GM23338 (cell line): Measurements from ENCODE around the gene CCT5. TPM values are rescaled to one million over a fixed set of nuclear protein-coding genes. Genes with fewer than 3 reads are reported as not detected.

ENCODE experiments used
- ATAC-seq: fragments of 200-7000 bp; cut with Tn5 transposase; 3 replicates; pipeline ENCODE4 v1.9.1; 2020
- DNase-seq: peaks from one replicate; pipeline ENCODE4 v3.0.0-alpha.2; 2015; ENCODE audit warnings: low spot score
- H2AFZ ChIP-seq: fragments of 200-600 bp; sonication (generic); 2 replicates; pipeline ENCODE4 v1.8.0; 2016; ENCODE audit warnings: antibody characterized with exemption, mild to moderate bottlenecking, moderate library complexity
- H3F3A ChIP-seq: fragments of 200-600 bp; sonication (generic); replicated peaks from 2 replicates; pipeline ENCODE4 v1.8.0; 2017; ENCODE audit warnings: antibody characterized with exemption, mixed run types, low read depth
- H3K27ac ChIP-seq: fragments of 200-600 bp; sonication (generic); 2 replicates; pipeline ENCODE4 v1.6.1; 2016; ENCODE audit warnings: low read depth
- H3K27me3 ChIP-seq: fragments of 200-600 bp; sonication (generic); 2 replicates; pipeline ENCODE4 v1.8.0; 2016; ENCODE audit warnings: mild to moderate bottlenecking, mixed run types, moderate library complexity; ENCODE audit not compliant: insufficient read depth
- H3K36me3 ChIP-seq: fragments of 200-600 bp; sonication (generic); 2 replicates; pipeline ENCODE4 v1.8.0; 2016; ENCODE audit warnings: mild to moderate bottlenecking; ENCODE audit not compliant: insufficient read depth
- H3K4me1 ChIP-seq: fragments of 200-600 bp; sonication (generic); 2 replicates; pipeline ENCODE4 v1.8.0; 2016; ENCODE audit warnings: mild to moderate bottlenecking, moderate library complexity; ENCODE audit not compliant: insufficient read depth
- H3K4me2 ChIP-seq: fragments of 200-600 bp; sonication (generic); 2 replicates; pipeline ENCODE4 v1.7.1; 2017; ENCODE audit warnings: mixed run types
- H3K4me3 ChIP-seq: fragments of 200-600 bp; sonication (generic); 2 replicates; pipeline ENCODE4 v1.6.1; 2016; ENCODE audit warnings: mixed run types
- H3K79me2 ChIP-seq: fragments of 200-600 bp; sonication (generic); replicated peaks from 2 replicates; pipeline ENCODE4 v1.8.0; 2017; ENCODE audit warnings: mild to moderate bottlenecking; ENCODE audit not compliant: insufficient read depth
- H3K9me2 ChIP-seq: fragments of 200-600 bp; sonication (generic); 2 replicates; pipeline ENCODE4 v1.8.0; 2017; ENCODE audit not compliant: insufficient read depth
- H4K20me1 ChIP-seq: fragments of 200-600 bp; sonication (generic); replicated peaks from 2 replicates; pipeline ENCODE4 v1.8.0; 2017; ENCODE audit warnings: mild to moderate bottlenecking; ENCODE audit not compliant: insufficient read depth
- H3K27ac Mint-ChIP-seq: 2 replicates; pipeline ENCODE4 v1.8.0; 2020; ENCODE audit warnings: inconsistent platforms, mild to moderate bottlenecking, moderate library complexity, mixed read lengths
- H3K27me3 Mint-ChIP-seq: 3 replicates; pipeline ENCODE4 v1.8.0; 2022; ENCODE audit warnings: low read depth, mild to moderate bottlenecking, moderate library complexity, mixed read lengths, inconsistent platforms; ENCODE audit not compliant: insufficient read depth, poor library complexity
- H3K36me3 Mint-ChIP-seq: 3 replicates; pipeline ENCODE4 v1.8.0; 2021; ENCODE audit warnings: low read depth, mild to moderate bottlenecking, inconsistent platforms, moderate library complexity, mixed read lengths
- H3K4me1 Mint-ChIP-seq: 3 replicates; pipeline ENCODE4 v1.8.0; 2020; ENCODE audit warnings: mild to moderate bottlenecking, inconsistent platforms, mixed read lengths
- H3K4me3 Mint-ChIP-seq: 3 replicates; pipeline ENCODE4 v1.8.0; 2021; ENCODE audit warnings: moderate library complexity, mild to moderate bottlenecking, inconsistent platforms, mixed read lengths
- H3K9me3 Mint-ChIP-seq: 3 replicates; pipeline ENCODE4 v1.8.0; 2020; ENCODE audit warnings: moderate library complexity, mild to moderate bottlenecking, inconsistent platforms, mixed read lengths
- CREB1 ChIP-seq: fragments of 250-450 bp; sonication (Bioruptor Pico); IDR thresholded peaks from 2 replicates; pipeline ENCODE4 v1.5.0; 2020; ENCODE audit warnings: low read depth, mild to moderate bottlenecking, moderate library complexity
- CTCF ChIP-seq, 2 experiments: fragments of 200-600 bp in 1 of 2; sonication (generic) in 1 of 2; conservative IDR thresholded peaks; 2 replicates each; pipeline versions ENCODE4 v1.5.1 to v1.6.1; 2016 to 2017; ENCODE audit warnings: antibody characterized with exemption in 2 of 2, low read depth in 2 of 2, mild to moderate bottlenecking in 2 of 2, moderate library complexity in 1 of 2
- EZH2 ChIP-seq: fragments of 200-600 bp; sonication (generic); IDR thresholded peaks from one replicate; pipeline ENCODE4 v1.8.0; 2017; ENCODE audit warnings: antibody characterized with exemption, mild to moderate bottlenecking, low read depth; ENCODE audit not compliant: unreplicated experiment
- EZH2phosphoT487 ChIP-seq: fragments of 200-600 bp; sonication (generic); IDR thresholded peaks from one replicate; pipeline ENCODE4 v1.8.1; 2018; ENCODE audit warnings: antibody characterized with exemption; ENCODE audit not compliant: unreplicated experiment
- JUNB ChIP-seq: IDR thresholded peaks from one replicate; pipeline ENCODE4 v1.6.1; 2016; ENCODE audit warnings: antibody characterized with exemption; ENCODE audit not compliant: unreplicated experiment
- POLR2AphosphoS5 ChIP-seq: IDR thresholded peaks from 2 replicates; pipeline ENCODE4 v1.6.1; 2016; ENCODE audit warnings: antibody characterized with exemption, low read depth
- STAT1 ChIP-seq: IDR thresholded peaks from one replicate; pipeline ENCODE4 v1.6.1; 2016; ENCODE audit warnings: antibody characterized with exemption; ENCODE audit not compliant: unreplicated experiment
- ZNF114 ChIP-seq: fragments of 250-450 bp; sonication (Bioruptor Pico); IDR thresholded peaks from 2 replicates; pipeline ENCODE4 v1.5.0; 2020; ENCODE audit warnings: mild to moderate bottlenecking, moderate library complexity
- polyA plus RNA-seq: library from polyadenylated mRNA; unstranded; fragments of >200 nt; fragmentation: Nextera tagmentation; extraction: Ambion mirVana; gene quantifications from 2 replicates; pipeline ENCODE4 v1.2.1, GENCODE V29; 2016
- total RNA-seq: library from RNA; depleted of rRNA; stranded (reverse); fragments of >200 nt; shearing (Covaris generic); gene quantifications from 2 replicates; pipeline ENCODE4 v1.2.3, GENCODE V29; 2014
- TF ChIP-seq, protein P1 (sequence below): IDR thresholded peaks from 2 replicates; pipeline ENCODE4 v1.6.1; 2016; ENCODE audit warnings: antibody characterized with exemption

CCT5 gene
- total and polyA plus RNA-seq, 2 experiments from 2014 or later: 576 to 661 TPM

DNA sequence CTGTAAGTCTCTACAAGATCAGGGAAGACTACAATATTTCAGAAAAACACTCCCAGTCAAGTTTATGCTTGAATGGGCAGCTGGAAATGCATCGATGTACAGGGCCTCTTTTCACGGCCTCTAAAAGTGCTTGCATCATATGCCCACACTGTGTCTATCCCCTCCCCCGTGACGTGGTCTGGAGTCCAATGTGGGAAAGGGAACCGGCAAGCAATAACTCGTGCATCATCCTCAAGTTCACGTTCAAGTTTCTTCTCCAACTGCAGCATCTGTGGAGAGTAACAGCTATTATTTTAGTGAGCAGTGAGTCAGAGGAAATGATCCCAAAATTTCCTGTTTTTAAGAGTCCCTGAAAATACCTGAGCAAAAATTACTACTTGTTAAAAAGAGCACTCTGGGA, 22.7 kb upstream of the CCT5 start (continued):
- no peak for TF ChIP-seq CTCF (conservative IDR thresholded peaks at IDR 0.05; ENCODE audit: low read depth in 2 of 2)
- TF ChIP-seq ZNF114 (CRISPR knock-in tag): no peak
- TF ChIP-seq POLR2AphosphoS5: no peak
- TF ChIP-seq JUNB: no peak
- no peak for TF ChIP-seq EZH2
- TF ChIP-seq STAT1: no peak

GRCh38 chr5:10228288-10228687, 21.8 kb upstream of the CCT5 start:
- Mint-ChIP-seq H3K36me3 (peaks cover 33% of the 10 kb centered on the region), H3K4me3 (no peak overlapping the region), H3K27me3 (peaks cover 7% of the 10 kb centered on the region), H3K9me3 (peaks cover 14% of the 10 kb centered on the region), H3K27ac (no peak overlapping the region), H3K4me1 (peaks cover 3% of the 10 kb centered on the region; the same call in 2 of the 3 replicates)
- Histone ChIP-seq H3K4me2 (no peak overlapping the region), H3K79me2 (no peaks in the 10 kb centered on the region), H2AFZ (no peak overlapping the region), H4K20me1 (no peaks in the 10 kb centered on the region), H3K27ac (no peak overlapping the region), H3K27me3 (no peaks in the 10 kb centered on the region), H3F3A (no peaks in the 10 kb centered on the region), H3K9me2 (peaks cover 5% of the 10 kb centered on the region; the same call in 1 of the 2 replicates), H3K4me1 (no peaks in the 10 kb centered on the region), H3K36me3 (no peaks in the 10 kb centered on the region), H3K4me3 (no peak overlapping the region)
- DNase-seq (no peak), ATAC-seq (no peak)
- TF ChIP-seq, protein P1, sequence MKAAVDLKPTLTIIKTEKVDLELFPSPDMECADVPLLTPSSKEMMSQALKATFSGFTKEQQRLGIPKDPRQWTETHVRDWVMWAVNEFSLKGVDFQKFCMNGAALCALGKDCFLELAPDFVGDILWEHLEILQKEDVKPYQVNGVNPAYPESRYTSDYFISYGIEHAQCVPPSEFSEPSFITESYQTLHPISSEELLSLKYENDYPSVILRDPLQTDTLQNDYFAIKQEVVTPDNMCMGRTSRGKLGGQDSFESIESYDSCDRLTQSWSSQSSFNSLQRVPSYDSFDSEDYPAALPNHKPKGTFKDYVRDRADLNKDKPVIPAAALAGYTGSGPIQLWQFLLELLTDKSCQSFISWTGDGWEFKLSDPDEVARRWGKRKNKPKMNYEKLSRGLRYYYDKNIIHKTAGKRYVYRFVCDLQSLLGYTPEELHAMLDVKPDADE: no peak
- TF ChIP-seq ZNF114 (CRISPR knock-in tag): no peak
- no peak for TF ChIP-seq CREB1 (CRISPR knock-in tag)

DNA sequence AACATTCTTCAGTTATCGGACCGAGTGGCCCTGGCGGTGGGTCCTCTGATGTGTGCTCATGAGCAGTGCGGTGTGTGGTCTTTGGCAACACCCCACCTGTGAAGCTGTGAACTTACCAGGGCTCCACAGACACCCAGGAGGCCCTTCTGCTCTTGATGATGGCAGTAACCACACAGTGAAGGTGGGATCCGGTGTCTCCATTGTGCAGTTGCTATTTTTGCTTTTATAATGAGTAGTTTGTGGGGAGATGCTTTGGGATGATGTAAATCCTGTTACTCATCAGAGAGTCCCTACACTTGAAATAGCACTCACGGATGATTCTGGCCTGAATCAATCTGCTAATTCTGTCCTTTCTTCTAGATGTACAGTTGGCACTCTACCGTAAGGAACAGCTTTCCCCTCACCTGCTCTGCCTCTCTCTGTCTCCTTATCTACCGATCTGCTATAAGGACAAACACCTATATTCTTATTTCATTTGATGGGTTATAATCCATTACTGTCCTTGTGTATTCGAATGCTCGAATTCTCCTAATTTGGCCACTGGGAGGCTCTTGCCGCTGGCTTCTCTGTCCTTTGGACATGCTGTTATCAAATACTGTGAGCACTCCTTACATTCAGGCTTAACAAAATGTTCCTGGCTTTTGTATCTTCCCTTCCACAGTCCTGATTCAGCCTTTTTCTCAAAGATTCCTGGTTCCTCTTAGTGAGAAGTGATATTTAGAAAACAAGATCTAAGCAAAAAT, 20.6 kb upstream of the CCT5 start:
- Histone ChIP-seq H3K36me3 (no peaks in the 10 kb centered on the region), H3K9me2 (peaks cover 5% of the 10 kb centered on the region; the same call in 1 of the 2 replicates), H3K4me3 (no peak overlapping the region), H3K27ac (no peak overlapping the region), H3K4me1 (no peaks in the 10 kb centered on the region), H3K79me2 (no peaks in the 10 kb centered on the region), H3K4me2 (no peak overlapping the region), H2AFZ (no peak overlapping the region), H3F3A (no peaks in the 10 kb centered on the region), H3K27me3 (no peaks in the 10 kb centered on the region), H4K20me1 (no peaks in the 10 kb centered on the region)
- Mint-ChIP-seq H3K9me3 (peaks cover 10% of the 10 kb centered on the region), H3K27me3 (peaks cover 5% of the 10 kb centered on the region), H3K36me3 (peaks cover 24% of the 10 kb centered on the region), H3K4me3 (no peak overlapping the region), H3K4me1 (peaks cover 7% of the 10 kb centered on the region; the same call in 2 of the 3 replicates), H3K27ac (no peak overlapping the region)
- DNase-seq (peak; percentile 18), ATAC-seq (no peak)
- TF ChIP-seq, protein P1: no peak
- TF ChIP-seq EZH2phosphoT487 (no peak), CTCF (conservative IDR thresholded peaks at IDR 0.05; ENCODE audit: low read depth in 2 of 2) (peak; percentile 32 to 33)
